Testis (tissue), 3 donors: ENCODE results near the gene MALAT1. TPM values are rescaled to one million over a fixed set of nuclear protein-coding genes. Genes with fewer than 3 reads are reported as not detected.
A peak's percentile ranks its signal among the peaks of the same experiment; 100 is the strongest.

Source experiments
- DNase-seq: peaks from one replicate; pipeline ENCODE4 v3.0.0-alpha.2; 2019
- H3K27ac ChIP-seq, 2 donors: fragments of 200-600 bp; sonication (generic); one replicate each; pipeline ENCODE4 v1.5.1; 2019
- H3K27me3 ChIP-seq: fragments of 200-600 bp; sonication (generic); one replicate; pipeline ENCODE4 v1.5.1; 2019
- H3K36me3 ChIP-seq: fragments of 200-600 bp; sonication (generic); one replicate; pipeline ENCODE4 v1.5.1; 2017; ENCODE audit warnings: low read depth; ENCODE audit errors: missing control alignments
- H3K4me1 ChIP-seq: fragments of 200-600 bp; sonication (generic); one replicate; pipeline ENCODE4 v1.5.1; 2019
- H3K4me3 ChIP-seq, 2 donors: fragments of 200-600 bp; sonication (generic); one replicate each; pipeline ENCODE4 v1.5.1; 2017 to 2019
- H3K9me3 ChIP-seq: fragments of 200-600 bp; sonication (generic); one replicate; pipeline ENCODE4 v1.5.1; 2017
- CTCF ChIP-seq, 3 experiments: fragments of 450-650 bp in 2 of 3; fragments of 200-600 bp in 1 of 3; sonication (generic) in 1 of 3; IDR thresholded peaks; one replicate each; pipeline ENCODE4 v1.5.1; 2016 to 2019; ENCODE audit warnings: antibody characterized with exemption in 3 of 3, mild to moderate bottlenecking in 2 of 3, moderate library complexity in 1 of 3
- POLR2A ChIP-seq: fragments of 450-650 bp; IDR thresholded peaks from one replicate; pipeline ENCODE4 v1.6.1; 2017; ENCODE audit warnings: antibody characterized with exemption, mild to moderate bottlenecking, moderate library complexity
- WGBS, 2 donors: methylation state at CpG; one replicate each; pipeline ENCODE4 v1.1.5; 2018; 5-methylcytosine and 5-hydroxymethylcytosine counted together
- intact Hi-C: fragments of 100-400 bp; cut with DNase I; formaldehyde crosslinking; loops from one replicate; pipeline ENCODE4 v1.15.1; 2023; ENCODE audit warnings: low total_unique reads
- polyA plus RNA-seq: library from polyadenylated mRNA; stranded (reverse); fragments of 350-450 nt; fragmentation: Illumina TruSeq; extraction: RNeasy Lipid Tissue Mini Kit (QIAGEN cat#74804); gene quantifications from one replicate; pipeline ENCODE4 v1.2.3, GENCODE V29; 2014; ENCODE audit warnings: low read depth, low replicate concordance; ENCODE audit not compliant: insufficient read depth
- total RNA-seq, 2 donors: library from RNA; depleted of rRNA; stranded (reverse); fragments of >200 nt; gene quantifications; one replicate each; pipeline ENCODE4 v1.2.3, GENCODE V29; 2016

The MALAT1 gene
- total and polyA plus RNA-seq, 3 donors from 2014 or later = 26.7 to 9,314 (median 8,109) TPM

- DNase-seq = no peak
- peak overlapping the region; percentile 49 to 58 for H3K4me3 ChIP-seq
- WGBS, 2 donors = 65 to 68% methylated on average over 28 to 85 of the region's 92 CpGs
- intact Hi-C loops = no loop called here
- H3K36me3 ChIP-seq = no peaks in the 10 kb centered on the region
- no peaks in the 10 kb centered on the region for H3K27me3 ChIP-seq
- TF ChIP-seq CTCF (IDR thresholded peaks at IDR 0.05) = peak in 1 of 3 experiments; percentile 10
- TF ChIP-seq POLR2A = no peak
- peaks cover 43% of the 10 kb centered on the region for H3K4me1 ChIP-seq
- no peaks in the 10 kb centered on the region for H3K9me3 ChIP-seq
- H3K27ac ChIP-seq = peak overlapping the region; percentile 60 to 89
Observed at GRCh38 chr11:65538915-65539743, 40.3 kb downstream of the MALAT1 start.

DNA sequence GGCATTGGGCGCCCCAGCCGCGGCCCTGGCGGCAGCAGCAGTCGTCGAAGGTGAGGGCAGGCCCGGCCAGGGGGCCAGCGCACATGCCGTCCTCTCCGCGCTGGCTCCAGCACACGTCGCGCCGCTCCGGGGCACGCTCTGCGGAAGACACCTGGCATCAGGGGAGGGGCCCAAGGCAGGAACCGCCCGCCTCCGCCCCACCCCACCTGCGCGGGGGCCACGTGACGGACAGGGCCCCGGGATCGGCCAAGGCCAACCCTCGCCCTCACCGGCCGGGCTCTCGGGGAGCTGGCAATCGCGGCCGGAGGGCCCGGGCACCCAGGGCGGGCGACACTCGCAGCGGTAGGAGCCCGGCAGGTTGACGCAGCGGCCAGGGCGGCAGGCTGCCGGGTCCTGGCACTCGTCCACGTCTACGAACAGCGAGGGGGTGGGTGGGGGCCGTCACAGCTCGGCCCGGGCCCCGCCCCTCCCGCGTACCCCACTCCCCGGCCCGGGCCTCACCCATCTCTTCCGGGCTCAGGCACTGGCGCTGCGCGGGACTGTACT is 41.0 kb downstream of the MALAT1 start:
- WGBS, 2 donors = 8% methylated on average over 29 of the region's 60 CpGs; no CpG with 5 or more reads in 1 of the 2 donors
- H3K27me3 ChIP-seq = no peaks in the 10 kb centered on the region
- intact Hi-C loops = no loop called here
- H3K4me3 ChIP-seq = peak overlapping the region; percentile 49 to 58
- H3K27ac ChIP-seq = peak overlapping the region; percentile 60 to 89
- TF ChIP-seq POLR2A (no peak), CTCF (IDR thresholded peaks at IDR 0.05) (peak in 1 of 3 experiments; percentile 28)
- no peaks in the 10 kb centered on the region for H3K9me3 ChIP-seq
- H3K4me1 ChIP-seq = peaks cover 43% of the 10 kb centered on the region
- H3K36me3 ChIP-seq = no peaks in the 10 kb centered on the region
- no peak for DNase-seq

DNA sequence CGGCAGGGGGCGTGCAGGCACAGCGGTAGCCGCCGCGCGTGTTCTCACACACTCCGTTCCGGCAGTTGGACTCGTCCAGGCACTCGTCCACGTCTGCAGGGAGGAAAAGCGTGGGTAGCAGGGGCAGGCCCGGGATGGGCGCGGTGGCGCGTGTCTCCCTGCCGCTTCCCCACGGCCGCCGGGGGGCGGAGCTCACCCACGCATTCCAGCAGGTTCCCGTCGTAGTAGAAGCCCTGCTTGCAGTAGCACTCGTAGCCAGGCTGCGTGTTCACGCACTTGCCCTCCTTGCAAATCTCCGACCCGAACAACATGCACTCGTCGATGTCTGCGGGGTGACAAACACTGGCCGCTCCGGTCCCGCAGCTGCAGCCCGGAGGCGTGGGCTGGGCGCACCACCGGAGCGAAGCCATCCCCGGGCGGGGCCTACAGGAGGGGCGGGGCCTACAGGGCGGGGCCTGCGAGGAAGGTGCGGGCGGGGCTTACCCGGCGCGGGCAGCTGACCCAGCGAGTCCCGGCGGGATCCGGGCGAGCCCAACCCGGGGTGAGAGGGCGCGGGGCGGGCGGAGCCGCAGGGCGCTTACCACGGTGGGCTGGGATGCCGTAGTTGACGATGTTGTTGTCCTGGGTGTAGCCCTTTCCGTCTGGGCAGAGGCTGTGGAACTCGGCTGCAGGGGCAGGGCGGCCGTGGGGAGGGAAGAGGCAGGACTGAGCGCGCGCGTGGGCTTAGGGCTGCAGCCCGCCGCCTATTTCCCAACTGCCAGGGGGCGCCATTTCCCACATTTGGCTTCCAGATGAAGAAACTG is 41.6 kb downstream of the MALAT1 start:
- Histone ChIP-seq H3K27ac (peak overlapping the region; percentile 69 to 89), H3K36me3 (no peaks in the 10 kb centered on the region), H3K4me3 (peak overlapping the region; percentile 49 to 58), H3K9me3 (no peaks in the 10 kb centered on the region), H3K27me3 (no peaks in the 10 kb centered on the region), H3K4me1 (peaks cover 39% of the 10 kb centered on the region)
- DNase-seq = peak; percentile 84
- WGBS, 2 donors = 0 to 4% methylated on average over 23 to 59 of the region's 78 CpGs
- intact Hi-C loops = no loop called here
- TF ChIP-seq POLR2A (no peak), CTCF (IDR thresholded peaks at IDR 0.05) (peak; percentile 70 to 91 (median 80))

DNA sequence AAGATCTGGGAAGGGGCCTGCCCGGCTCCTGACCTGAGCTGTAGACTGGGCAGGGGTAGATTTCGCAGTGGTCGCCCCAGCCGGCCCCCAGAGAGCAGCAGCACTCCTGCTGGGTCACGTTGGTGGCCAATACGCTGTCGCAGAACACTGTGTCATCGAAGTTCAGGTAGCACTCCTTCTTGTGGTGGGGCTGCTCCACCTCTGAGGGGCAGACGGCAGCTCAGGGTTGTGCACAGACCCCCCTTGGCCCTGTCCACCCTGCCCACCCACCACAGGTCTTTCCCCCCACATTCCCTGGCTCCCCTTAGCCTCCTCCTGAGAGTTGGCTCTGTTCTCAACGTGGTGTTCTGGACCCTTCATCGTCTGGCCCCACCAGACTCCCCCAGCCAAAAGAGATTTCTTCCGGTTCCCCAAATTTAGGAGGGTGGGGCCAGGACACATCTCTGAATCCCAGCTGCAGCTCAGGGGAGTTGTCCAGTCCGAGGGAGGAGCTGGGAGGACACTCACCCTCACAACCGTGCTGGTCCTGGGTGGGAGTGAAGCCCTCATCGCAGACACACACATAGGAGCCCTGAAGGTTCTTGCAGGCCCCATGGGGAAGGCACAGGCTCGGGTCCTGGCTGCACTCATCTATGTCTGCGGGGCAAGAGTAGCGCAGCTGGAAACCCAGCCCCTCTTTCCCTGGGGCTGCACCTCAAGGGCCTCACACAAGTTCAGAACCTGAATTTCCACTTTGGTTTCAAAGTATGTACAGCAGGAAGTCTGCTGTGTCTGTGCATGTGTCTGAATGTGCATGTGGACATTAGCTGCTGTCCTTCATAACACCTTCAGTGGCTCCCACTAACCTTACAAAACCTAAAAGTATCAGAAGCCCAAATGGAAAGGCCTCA is 42.5 kb downstream of the MALAT1 start:
- Histone ChIP-seq H3K9me3 (no peaks in the 10 kb centered on the region), H3K27me3 (no peaks in the 10 kb centered on the region), H3K4me1 (peaks cover 33% of the 10 kb centered on the region), H3K27ac (peak overlapping the region; percentile 69 to 89), H3K4me3 (peak overlapping the region; percentile 49 to 58), H3K36me3 (no peaks in the 10 kb centered on the region)
- WGBS, 2 donors = 37 to 48% methylated on average over 15 to 18 of the region's 18 CpGs
- no peak for DNase-seq
- intact Hi-C loops = no loop called here
- no peak for TF ChIP-seq CTCF (IDR thresholded peaks at IDR 0.05)
- TF ChIP-seq POLR2A = no peak
